ENCODE data around the gene CST11.

DNA sequence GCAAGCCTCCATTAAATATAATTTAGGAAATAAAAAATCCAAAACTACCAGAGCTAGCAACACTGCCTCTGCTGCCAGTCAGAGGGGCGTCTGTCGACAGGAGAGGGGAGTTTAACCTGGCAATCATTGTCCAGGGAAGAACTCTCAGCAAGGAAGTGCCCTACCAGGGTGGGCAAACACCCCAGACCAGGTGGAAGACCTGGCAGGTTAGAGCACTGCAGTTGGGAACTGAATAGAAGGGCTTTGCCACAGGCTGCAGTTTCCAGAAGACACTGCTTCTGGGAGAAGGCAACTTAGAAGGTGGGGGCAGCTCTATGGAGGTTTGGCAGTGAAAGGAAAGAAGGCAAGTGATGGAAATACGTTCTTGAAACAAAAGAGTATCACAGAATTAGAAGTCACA lies 42.9 kb downstream of the CST11 start:
- TF ChIP-seq CTCF (conservative IDR thresholded peaks at IDR 0.05; ENCODE audit: low read length) (no peak), EZH2phosphoT487 (IDR thresholded peaks at IDR 0.05; ENCODE audit: borderline replicate concordance) (no peak)
